GM18867 (cell line): ENCODE measurements around the gene SGMS2.

Experiments used
- ATAC-seq: cut with Tn5 transposase; IDR thresholded peaks from one replicate; pipeline ENCODE4 v1.9.1; 2021; ENCODE audit warnings: mild to moderate bottlenecking, moderate library complexity; ENCODE audit not compliant: unreplicated experiment

The SGMS2 gene

GRCh38 chr4:107824350-107825071, at the start of gene SGMS2:
TSS of gene SGMS2 (plus strand) at chr4:107824932. CDS start at chr4:107895554, 70,622 bp downstream.
- peak; percentile 73 for ATAC-seq

GRCh38 chr4:107777890-107778289, 46.8 kb upstream of the SGMS2 start:
- ATAC-seq, result no peak

- ATAC-seq, result no peak
Measured at GRCh38 chr4:107778784-107779530, 45.8 kb upstream of the SGMS2 start.

GRCh38 chr4:107780665-107781064, 44.1 kb upstream of the SGMS2 start:
- no peak for ATAC-seq

GRCh38 chr4:107791902-107792301, 32.8 kb upstream of the SGMS2 start:
- ATAC-seq, result no peak

- ATAC-seq, result no peak
Measured at GRCh38 chr4:107792711-107793110, 32.0 kb upstream of the SGMS2 start.

GRCh38 chr4:107793996-107794395, 30.7 kb upstream of the SGMS2 start:
- no peak for ATAC-seq

GRCh38 chr4:107799669-107800450, 24.9 kb upstream of the SGMS2 start:
- no peak for ATAC-seq

GRCh38 chr4:107800706-107801105, 24.0 kb upstream of the SGMS2 start:
- ATAC-seq, result no peak

- ATAC-seq, result no peak
Measured at GRCh38 chr4:107801766-107802211, 22.9 kb upstream of the SGMS2 start.

GRCh38 chr4:107804956-107805355, 19.8 kb upstream of the SGMS2 start:
- no peak for ATAC-seq

GRCh38 chr4:107806196-107806595, 18.5 kb upstream of the SGMS2 start:
- no peak for ATAC-seq

- no peak for ATAC-seq
Measured at GRCh38 chr4:107808572-107808971, 16.2 kb upstream of the SGMS2 start.

GRCh38 chr4:107809210-107809609, 15.5 kb upstream of the SGMS2 start:
- no peak for ATAC-seq

- ATAC-seq, result no peak
Measured at GRCh38 chr4:107814758-107815157, 10.0 kb upstream of the SGMS2 start.

GRCh38 chr4:107815158-107815557, 9.6 kb upstream of the SGMS2 start:
- no peak for ATAC-seq

- ATAC-seq, result peak; percentile 80
Measured at GRCh38 chr4:107818301-107818910, 6.3 kb upstream of the SGMS2 start.

GRCh38 chr4:107823870-107824349, 822 bp upstream of the SGMS2 start:
- ATAC-seq, result no peak

GRCh38 chr4:107825072-107825824, 516 bp downstream of the SGMS2 start:
- ATAC-seq, result peak; percentile 34

GRCh38 chr4:107826421-107826980, 1.8 kb downstream of the SGMS2 start:
- no peak for ATAC-seq
